ENCODE data around the gene VSIG1. TPM values are rescaled to one million over a fixed set of nuclear protein-coding genes. Genes with fewer than 3 reads are reported as not detected.

Gene VSIG1
- total RNA-seq = 10 to 100 TPM; 20.9 to 32.6 TPM
- 23.5 to 28.6 reads per million in 2 donors for total RNA-seq

DNA sequence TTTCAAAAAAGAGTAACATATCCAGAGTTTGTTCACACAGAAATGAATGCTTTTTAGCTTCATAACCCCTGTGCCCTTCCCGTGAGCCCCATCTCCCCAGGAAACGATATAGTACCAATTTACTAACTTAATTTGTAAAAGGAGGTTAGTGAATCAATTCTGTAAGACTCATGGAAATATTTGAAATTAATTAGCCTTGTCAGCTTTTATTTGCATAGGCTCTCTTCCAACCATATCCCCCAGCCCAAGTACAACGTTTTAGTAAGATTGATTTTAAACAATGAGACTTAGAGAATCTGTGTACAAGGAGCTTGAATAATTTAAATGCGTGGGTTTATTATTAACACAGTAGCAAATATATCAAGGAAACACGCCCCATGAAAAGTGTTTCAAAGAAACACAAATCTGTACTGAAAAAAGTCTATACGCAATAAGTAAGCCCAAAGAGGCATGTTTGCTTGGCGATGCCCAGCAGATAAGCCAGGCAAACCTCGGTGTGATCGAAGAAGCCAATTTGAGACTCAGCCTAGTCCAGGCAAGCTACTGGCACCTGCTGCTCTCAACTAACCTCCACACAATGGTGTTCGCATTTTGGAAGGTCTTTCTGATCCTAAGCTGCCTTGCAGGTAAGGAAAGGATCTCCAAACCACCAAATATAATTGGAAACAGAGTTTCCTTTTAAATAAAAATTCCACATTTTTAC, at the start of gene VSIG1:
TSS of gene VSIG1 (plus strand) at position 512 of the 703 bp plus-strand sequence. CDS start at position 578, 66 bp downstream.
- H3K9me3 ChIP-seq (ENCODE audit: control insufficient read depth, low read length, poor library complexity, severe bottlenecking) = no peaks in the 10 kb centered on the region
- DNase-seq = no peak
- H3K4me3 Mint-ChIP-seq = no peak within 1 kb of the TSS
- peaks cover 21% of the 10 kb centered on the region for H3K4me1 Mint-ChIP-seq
- H3K27ac Mint-ChIP-seq = no peak within 1 kb of the TSS
- ATAC-seq = no peak
- peaks cover 3% of the 10 kb centered on the region for H3K36me3 Mint-ChIP-seq (ENCODE audit: low read depth)
- no peaks in the 10 kb centered on the region for H3K27me3 Mint-ChIP-seq

DNA sequence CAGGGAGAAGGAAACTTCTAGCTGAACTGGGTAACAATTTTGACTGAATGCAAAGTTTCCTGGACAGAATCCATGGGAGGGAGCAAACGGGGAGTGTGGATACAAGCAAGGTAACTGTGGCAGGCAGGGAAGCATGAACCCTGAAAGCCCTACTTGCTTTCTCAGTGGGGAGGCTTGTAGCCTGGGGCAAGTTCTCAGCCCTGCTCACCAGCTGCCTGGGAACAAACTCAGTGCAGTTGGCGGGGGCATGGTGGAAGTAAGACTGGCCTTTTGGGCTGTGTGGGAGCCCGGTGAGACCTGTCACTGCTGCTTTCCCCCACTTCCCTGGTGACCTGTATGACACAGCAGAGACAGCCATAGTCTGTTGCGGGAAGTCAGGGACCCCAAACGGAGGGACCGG, 48.7 kb upstream of the VSIG1 start:
- H3K4me3 Mint-ChIP-seq = no peak overlapping the region
- peaks cover 12% of the 10 kb centered on the region for H3K27me3 Mint-ChIP-seq
- ATAC-seq (no peak), DNase-seq (no peak)
- no peaks in the 10 kb centered on the region for H3K9me3 ChIP-seq (ENCODE audit: control insufficient read depth, low read length, poor library complexity, severe bottlenecking)
- H3K36me3 Mint-ChIP-seq (ENCODE audit: low read depth) = peaks cover 4% of the 10 kb centered on the region
- no peaks in the 10 kb centered on the region for H3K4me1 Mint-ChIP-seq
- H3K27ac Mint-ChIP-seq = no peak overlapping the region

DNA sequence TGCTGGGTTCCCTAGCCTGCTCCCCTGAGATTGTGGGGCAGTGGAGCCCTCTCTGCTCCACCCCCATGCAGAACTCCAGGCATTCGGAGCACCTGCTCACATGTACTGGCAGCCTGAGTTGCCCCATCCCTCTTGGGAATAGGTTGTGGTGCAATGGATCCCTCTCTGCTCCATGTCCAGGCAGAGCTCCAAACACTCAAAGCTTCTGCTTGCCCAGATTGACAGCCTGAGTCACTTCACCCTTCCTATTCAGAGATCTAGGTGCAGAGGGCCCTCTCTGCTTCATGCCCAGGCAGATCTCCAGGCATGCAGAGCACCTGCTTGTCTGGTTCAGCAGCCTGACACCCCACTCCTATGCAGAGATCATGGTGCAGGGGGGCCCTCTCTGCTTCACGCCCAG, 44.1 kb upstream of the VSIG1 start:
- ATAC-seq = no peak
- Mint-ChIP-seq H3K4me3 (no peak overlapping the region), H3K27ac (no peak overlapping the region), H3K4me1 (no peaks in the 10 kb centered on the region), H3K27me3 (no peaks in the 10 kb centered on the region), H3K36me3 (ENCODE audit: low read depth) (no peaks in the 10 kb centered on the region)
- no peaks in the 10 kb centered on the region for H3K9me3 ChIP-seq (ENCODE audit: control insufficient read depth, low read length, poor library complexity, severe bottlenecking)
- DNase-seq = no peak

DNA sequence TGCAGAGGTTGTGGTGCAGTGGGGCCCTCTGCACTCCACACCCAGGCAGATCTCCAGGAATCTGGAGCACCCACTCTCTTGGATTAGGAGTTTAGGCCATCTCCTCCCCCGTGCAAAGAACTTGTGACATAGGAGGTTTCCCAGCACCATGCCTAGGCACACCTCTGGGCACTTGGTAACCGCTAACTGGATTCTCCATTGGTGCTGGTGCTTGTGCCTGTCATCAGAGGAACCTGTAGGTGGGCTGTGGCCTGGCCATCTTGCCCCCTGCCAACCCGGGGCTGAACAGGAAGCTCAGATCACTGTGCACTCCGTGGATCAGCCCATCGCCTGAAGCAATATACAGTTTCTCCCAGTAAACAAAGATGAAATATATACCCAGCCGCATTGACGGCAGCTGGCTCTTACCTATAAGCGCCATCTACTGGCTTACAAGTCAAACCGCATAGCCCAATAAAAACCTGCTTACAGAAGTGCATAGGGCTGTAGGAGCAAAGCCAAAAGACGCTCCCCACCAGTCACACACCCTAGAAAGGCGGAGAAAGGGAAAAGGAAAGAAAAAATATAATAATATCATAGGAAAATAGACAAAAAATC, 43.5 kb upstream of the VSIG1 start:
- H3K4me3 Mint-ChIP-seq = no peak overlapping the region

DNA sequence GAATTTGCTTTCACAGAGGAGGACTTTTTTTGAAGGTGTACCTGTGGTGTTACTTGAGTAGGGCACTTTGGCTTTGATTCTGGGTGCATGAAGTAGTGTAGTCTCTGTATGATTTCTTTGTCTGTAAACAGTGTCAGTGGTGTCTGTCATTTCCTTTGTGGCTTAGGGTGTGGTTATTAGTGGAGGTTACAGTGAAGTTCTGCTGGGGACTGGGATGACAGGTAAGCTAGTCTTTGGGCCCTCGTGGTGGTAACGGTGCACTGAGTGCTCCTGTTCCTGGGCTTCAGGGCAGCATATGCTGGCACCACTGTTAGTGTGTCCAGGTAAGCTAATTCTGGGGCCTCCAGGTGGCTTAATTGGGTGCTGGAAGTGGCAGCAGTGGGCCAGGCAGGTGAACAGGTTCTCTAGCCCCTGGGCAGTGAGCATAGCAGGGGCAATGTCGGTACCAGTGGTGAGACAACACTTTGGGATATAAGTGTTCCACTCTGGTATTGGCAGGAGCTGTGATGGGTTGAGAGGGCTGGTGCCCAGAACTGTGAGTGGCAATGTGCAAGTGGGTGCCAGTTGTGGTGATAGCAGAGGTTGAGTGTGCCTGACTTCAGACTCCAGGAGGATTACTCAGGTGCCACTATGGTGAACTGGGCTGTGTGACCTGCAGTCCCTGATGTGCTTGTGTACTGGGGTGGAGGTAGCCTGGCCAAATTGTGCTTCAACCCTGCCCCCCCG, 26.0 kb upstream of the VSIG1 start:
- H3K27ac Mint-ChIP-seq = peak overlapping the region; percentile 98

More for the DNA sequence above, 43.5 kb upstream of the VSIG1 start:
- no peaks in the 10 kb centered on the region for H3K27me3 Mint-ChIP-seq
- no peak for DNase-seq
- ATAC-seq = peak; percentile 97
- H3K36me3 Mint-ChIP-seq (ENCODE audit: low read depth) = no peaks in the 10 kb centered on the region
- no peaks in the 10 kb centered on the region for H3K9me3 ChIP-seq (ENCODE audit: control insufficient read depth, low read length, poor library complexity, severe bottlenecking)
- H3K4me1 Mint-ChIP-seq = no peaks in the 10 kb centered on the region
- H3K27ac Mint-ChIP-seq = no peak overlapping the region

DNA sequence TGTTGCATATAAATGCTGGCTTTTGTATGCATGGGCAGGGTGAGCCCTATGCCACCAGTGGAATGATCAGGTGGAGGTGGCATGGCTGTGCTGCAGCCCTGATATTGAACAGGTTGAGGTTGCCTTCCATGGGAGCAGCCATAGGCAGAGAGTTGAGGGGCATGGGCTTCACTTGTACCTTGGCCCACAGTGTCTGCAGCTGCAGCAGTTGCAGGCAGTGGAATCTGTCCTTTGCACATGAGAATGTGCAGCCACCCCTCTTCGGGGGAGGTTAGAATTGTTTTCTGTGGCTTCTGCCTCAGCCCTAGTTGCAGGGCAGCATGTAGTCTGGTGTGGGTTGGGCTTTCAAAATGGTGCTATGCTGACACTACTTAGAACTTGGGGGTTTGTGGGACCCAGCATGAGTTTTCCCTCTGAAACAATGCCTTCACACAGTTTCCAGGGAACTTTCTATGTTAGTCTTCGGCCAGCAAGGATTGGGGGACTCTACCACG, 25.4 kb upstream of the VSIG1 start:
- Mint-ChIP-seq H3K36me3 (ENCODE audit: low read depth) (no peaks in the 10 kb centered on the region), H3K4me3 (peak overlapping the region; percentile 96), H3K27me3 (no peaks in the 10 kb centered on the region), H3K4me1 (peaks cover 41% of the 10 kb centered on the region), H3K27ac (peak overlapping the region; percentile 98)
- DNase-seq (no peak), ATAC-seq (peak; percentile 33)
- no peaks in the 10 kb centered on the region for H3K9me3 ChIP-seq (ENCODE audit: control insufficient read depth, low read length, poor library complexity, severe bottlenecking)

More for the DNA sequence above, 26.0 kb upstream of the VSIG1 start:
- H3K27me3 Mint-ChIP-seq = no peaks in the 10 kb centered on the region
- no peaks in the 10 kb centered on the region for H3K36me3 Mint-ChIP-seq (ENCODE audit: low read depth)
- H3K4me1 Mint-ChIP-seq = peaks cover 39% of the 10 kb centered on the region
- peak overlapping the region; percentile 96 for H3K4me3 Mint-ChIP-seq
- ATAC-seq (peak; percentile 94), DNase-seq (no peak)
- no peaks in the 10 kb centered on the region for H3K9me3 ChIP-seq (ENCODE audit: control insufficient read depth, low read length, poor library complexity, severe bottlenecking)

DNA sequence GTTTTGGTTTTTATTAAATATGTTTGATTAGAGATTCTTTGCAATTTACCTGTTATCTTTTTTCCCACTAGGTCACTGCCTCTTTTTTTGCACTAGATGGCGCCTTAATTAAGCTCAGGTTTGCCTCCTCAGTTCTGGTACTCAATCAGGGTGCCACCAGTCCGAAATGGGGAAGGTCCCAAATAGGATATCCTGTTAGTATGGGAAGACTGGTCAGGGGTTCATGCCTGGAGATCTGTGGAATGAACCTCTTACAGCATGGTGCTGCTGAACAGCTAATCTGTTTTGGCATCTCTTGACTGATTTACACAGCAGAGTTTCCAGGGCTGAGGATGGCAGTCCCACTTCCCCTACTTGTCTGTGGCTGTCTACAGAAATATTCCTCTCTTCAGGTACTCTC, 24.2 kb upstream of the VSIG1 start:
- DNase-seq = no peak
- Mint-ChIP-seq H3K4me3 (peak overlapping the region; percentile 96), H3K27me3 (no peaks in the 10 kb centered on the region), H3K4me1 (peaks cover 44% of the 10 kb centered on the region), H3K36me3 (ENCODE audit: low read depth) (no peaks in the 10 kb centered on the region), H3K27ac (peak overlapping the region; percentile 98)
- no peaks in the 10 kb centered on the region for H3K9me3 ChIP-seq (ENCODE audit: control insufficient read depth, low read length, poor library complexity, severe bottlenecking)
- no peak for ATAC-seq

DNA sequence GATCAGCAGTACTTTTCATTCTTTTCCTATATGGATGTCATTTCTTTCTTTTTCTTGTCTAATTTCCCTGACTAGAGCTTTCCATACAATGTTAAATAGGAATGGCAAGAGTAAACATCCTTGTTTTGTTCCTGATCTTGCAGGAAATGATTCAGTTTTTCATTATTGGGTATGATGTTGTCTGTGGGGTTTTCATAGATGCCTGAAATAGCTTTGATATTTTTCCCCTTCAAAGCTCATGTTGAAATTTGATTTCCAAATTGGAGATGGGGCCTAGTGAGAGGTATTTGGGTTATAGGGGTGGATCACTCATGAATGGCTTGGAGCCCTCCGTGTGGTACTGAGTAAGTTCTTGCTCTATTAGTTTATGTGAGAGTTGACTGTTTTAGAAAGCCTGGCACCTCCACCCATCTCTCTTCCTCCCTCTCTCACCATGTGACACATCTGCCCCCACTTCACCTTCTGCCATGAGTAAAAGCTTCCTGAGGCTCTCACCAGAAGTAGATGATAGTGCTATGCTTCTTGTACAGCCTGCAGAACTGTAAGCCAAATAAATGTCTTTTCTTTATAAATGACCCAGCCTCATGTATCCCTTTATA, 22.3 kb upstream of the VSIG1 start:
- Mint-ChIP-seq H3K4me1 (peaks cover 46% of the 10 kb centered on the region), H3K27me3 (no peaks in the 10 kb centered on the region), H3K36me3 (ENCODE audit: low read depth) (no peaks in the 10 kb centered on the region), H3K27ac (peak overlapping the region; percentile 61), H3K4me3 (peak overlapping the region; percentile 41)
- no peak for DNase-seq
- H3K9me3 ChIP-seq (ENCODE audit: control insufficient read depth, low read length, poor library complexity, severe bottlenecking) = no peaks in the 10 kb centered on the region
- ATAC-seq = no peak

DNA sequence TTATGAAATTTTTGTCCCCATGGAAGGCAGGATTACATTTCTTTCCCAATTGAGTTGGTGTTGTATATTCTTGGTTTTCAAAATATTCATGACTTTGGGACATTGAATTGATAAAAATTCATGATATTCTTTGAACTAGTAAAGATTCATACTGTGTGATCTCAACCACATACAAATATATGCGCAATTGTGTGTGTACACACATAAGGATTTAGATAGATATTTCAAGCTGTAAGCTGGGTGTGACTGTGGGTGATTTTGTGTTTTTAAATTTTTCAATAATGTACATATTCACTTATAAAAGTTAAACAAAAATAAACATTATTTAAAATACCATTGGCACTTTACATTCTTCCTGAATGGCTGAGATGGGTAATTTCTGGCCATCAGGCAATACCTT, 19.5 kb upstream of the VSIG1 start:
- H3K4me3 Mint-ChIP-seq = no peak overlapping the region
- peak overlapping the region; percentile 54 for H3K27ac Mint-ChIP-seq
- DNase-seq (no peak), ATAC-seq (no peak)
- no peaks in the 10 kb centered on the region for H3K9me3 ChIP-seq (ENCODE audit: control insufficient read depth, low read length, poor library complexity, severe bottlenecking)
- H3K4me1 Mint-ChIP-seq = peaks cover 42% of the 10 kb centered on the region
- no peaks in the 10 kb centered on the region for H3K36me3 Mint-ChIP-seq (ENCODE audit: low read depth)
- H3K27me3 Mint-ChIP-seq = no peaks in the 10 kb centered on the region

DNA sequence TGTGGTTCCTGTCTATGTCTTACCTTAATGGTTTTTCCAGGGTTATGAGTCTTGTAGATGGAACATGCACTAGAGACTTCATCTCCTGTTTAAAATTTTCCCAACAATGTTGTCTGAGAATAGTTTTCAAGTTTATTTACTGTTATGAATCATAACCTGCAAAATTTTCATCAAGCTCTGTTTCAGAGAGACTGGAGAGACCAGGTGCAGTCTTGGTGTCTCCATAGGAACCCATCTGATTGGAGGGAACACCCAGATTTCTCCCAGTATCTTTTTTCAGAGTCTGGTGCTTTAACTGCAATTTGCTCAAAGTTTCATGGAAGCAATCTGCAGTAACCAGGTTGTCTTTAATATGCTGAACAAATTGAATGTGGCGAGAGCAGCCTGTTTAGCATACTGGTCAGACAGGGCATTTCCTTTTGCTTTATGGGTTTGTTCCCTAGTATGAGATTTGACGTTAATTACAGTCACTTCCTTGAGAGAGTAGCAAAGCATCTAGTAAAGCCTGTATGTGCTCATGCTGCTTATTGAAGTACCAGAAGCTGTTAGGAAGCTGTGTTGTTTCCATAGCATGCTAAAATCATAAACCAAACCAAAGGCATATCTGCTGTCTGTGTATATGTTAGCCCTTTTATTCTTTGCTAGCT, 18.8 kb upstream of the VSIG1 start:
- Mint-ChIP-seq H3K4me1 (peaks cover 43% of the 10 kb centered on the region), H3K27me3 (no peaks in the 10 kb centered on the region), H3K27ac (peak overlapping the region; percentile 54), H3K4me3 (peak overlapping the region; percentile 25), H3K36me3 (ENCODE audit: low read depth) (no peaks in the 10 kb centered on the region)
- H3K9me3 ChIP-seq (ENCODE audit: control insufficient read depth, low read length, poor library complexity, severe bottlenecking) = no peaks in the 10 kb centered on the region
- DNase-seq (no peak), ATAC-seq (peak; percentile 91)

DNA sequence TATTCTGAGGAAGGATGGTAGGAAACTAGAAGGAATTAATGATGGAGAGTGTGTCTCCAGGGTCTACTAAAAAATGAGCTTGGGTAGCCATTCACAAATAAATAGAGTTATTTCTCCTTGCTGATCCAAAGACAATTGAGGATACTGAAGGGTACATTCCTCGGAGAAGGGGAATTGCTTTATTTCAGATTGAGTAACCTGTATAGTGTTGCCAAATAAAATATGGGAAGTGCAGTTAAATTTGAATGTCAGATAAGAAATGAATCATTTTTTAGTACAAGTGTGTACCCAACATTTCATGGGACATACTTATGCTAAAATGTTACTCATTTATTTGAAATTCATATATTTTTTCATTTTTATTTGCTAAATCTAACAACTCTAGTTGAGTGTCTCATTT, 16.0 kb upstream of the VSIG1 start:
- H3K27ac Mint-ChIP-seq = no peak overlapping the region
- no peak for ATAC-seq
- DNase-seq = no peak
- H3K36me3 Mint-ChIP-seq (ENCODE audit: low read depth) = no peaks in the 10 kb centered on the region
- H3K27me3 Mint-ChIP-seq = no peaks in the 10 kb centered on the region
- no peak overlapping the region for H3K4me3 Mint-ChIP-seq
- H3K9me3 ChIP-seq (ENCODE audit: control insufficient read depth, low read length, poor library complexity, severe bottlenecking) = no peaks in the 10 kb centered on the region
- peaks cover 40% of the 10 kb centered on the region for H3K4me1 Mint-ChIP-seq

DNA sequence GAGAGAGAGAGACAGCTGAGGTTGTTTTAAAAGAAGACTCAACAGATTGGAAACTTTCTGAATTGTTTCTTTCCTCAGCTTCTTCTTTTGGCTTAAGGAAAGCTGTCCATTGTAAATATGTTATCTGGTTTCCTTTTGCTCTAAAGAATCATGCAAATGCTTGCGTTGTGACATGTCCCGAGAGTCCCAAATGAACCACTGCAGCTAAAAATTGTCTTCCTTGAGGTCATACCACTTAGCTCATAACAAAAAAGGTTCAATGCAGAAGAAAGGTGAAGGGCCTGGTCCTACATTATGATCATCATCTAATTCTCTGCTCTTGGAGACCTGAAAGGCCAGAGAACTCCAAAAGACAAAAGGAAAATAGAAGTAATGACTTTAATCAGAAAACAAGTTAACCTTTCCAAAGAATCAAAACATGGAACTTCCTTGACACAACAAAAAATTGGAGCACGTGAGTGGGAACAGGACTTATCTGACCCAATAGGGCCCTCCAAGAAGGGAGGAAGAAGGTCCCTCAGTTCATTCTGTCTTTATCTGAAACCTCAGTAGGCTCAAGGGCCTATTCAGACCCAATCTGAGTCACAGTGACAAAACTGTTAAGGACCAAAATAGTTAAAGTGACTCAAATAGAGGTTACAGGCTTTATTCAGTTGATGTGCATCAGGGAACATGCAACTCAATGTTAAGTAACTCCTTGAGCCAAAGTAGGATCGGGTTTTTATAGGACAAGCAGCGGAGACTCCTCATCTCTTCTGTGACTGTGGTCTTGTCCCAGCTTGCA, 14.7 kb upstream of the VSIG1 start:
- H3K27ac Mint-ChIP-seq = no peak overlapping the region
- H3K36me3 Mint-ChIP-seq (ENCODE audit: low read depth) = no peaks in the 10 kb centered on the region
- ATAC-seq = no peak
- H3K27me3 Mint-ChIP-seq = no peaks in the 10 kb centered on the region
- H3K4me3 Mint-ChIP-seq = no peak overlapping the region
- no peaks in the 10 kb centered on the region for H3K9me3 ChIP-seq (ENCODE audit: control insufficient read depth, low read length, poor library complexity, severe bottlenecking)
- peaks cover 35% of the 10 kb centered on the region for H3K4me1 Mint-ChIP-seq
- DNase-seq = no peak
